Frontal cortex (tissue), 4 donors: ENCODE results near the gene RAB28. TPM values are rescaled to one million over a fixed set of nuclear protein-coding genes. Genes with fewer than 3 reads are reported as not detected.
"Not testable (repeated sequence)": the region's sequence is repeated elsewhere in the genome, so short reads cannot be mapped to it uniquely, and the experiment has no call there.

Experiments
- DNase-seq, 2 donors: peaks; one replicate each; pipeline ENCODE4 v3.0.0; 2012; ENCODE audit warnings: low spot score in 2 of 2
- FAIRE-seq: peaks from 2 replicates; lab custom pipeline; 2012; peaks lifted over from hg19 to GRCh38; lab: Jason Lieb, UNC
- total RNA-seq: library from RNA; depleted of rRNA; stranded (reverse); fragments of >200 nt; gene quantifications from one replicate; pipeline ENCODE4 v1.2.3, GENCODE V29; 2014
- donor health status: control.
- donor health status: control.
- donor health status: control.

Gene RAB28
- total RNA-seq, 1 donor from 2014 or later = 22.4 TPM

- FAIRE-seq = not testable (repeated sequence)
Observed at GRCh38 chr4:13389901-13390300, 94.2 kb downstream of the RAB28 start.

DNA sequence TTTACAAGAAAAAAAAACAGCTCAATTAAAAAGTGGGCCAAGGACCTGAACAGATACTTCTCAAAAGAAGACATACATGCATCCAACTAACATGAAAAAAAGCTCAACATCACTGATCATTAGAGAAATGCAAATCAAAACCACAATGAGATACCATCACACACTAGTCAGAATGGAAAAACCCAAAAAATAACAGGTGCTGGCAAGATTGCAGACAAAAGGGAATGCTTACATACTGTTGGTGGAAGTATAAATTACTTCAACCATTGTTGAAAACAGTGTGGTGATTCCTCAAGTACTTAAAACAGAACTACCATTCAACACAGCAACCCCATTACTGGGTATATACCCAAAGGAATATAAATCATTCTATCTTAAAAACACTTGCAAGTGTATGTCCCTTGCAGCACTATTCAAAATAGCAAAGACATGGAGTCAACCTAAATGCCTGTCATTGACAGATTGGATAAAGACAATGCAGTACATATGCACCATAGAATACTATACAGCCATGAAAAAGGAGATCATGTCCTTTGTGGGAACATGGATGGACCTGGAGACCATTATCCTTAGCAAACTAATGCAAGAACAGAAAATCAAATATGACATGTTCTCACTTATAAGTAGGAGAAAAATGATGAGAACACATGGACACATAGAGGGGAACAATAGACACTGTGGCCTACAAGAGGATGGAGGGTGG lies 97.6 kb downstream of the RAB28 start:
- FAIRE-seq (no peak), DNase-seq (no peak)

More at GRCh38 chr4:13389901-13390300, 94.2 kb downstream of the RAB28 start:
- not testable (repeated sequence) for DNase-seq

GRCh38 chr4:13384055-13384454 lies 100.1 kb downstream of the RAB28 start:
- no peak for FAIRE-seq
- no peak for DNase-seq

DNA sequence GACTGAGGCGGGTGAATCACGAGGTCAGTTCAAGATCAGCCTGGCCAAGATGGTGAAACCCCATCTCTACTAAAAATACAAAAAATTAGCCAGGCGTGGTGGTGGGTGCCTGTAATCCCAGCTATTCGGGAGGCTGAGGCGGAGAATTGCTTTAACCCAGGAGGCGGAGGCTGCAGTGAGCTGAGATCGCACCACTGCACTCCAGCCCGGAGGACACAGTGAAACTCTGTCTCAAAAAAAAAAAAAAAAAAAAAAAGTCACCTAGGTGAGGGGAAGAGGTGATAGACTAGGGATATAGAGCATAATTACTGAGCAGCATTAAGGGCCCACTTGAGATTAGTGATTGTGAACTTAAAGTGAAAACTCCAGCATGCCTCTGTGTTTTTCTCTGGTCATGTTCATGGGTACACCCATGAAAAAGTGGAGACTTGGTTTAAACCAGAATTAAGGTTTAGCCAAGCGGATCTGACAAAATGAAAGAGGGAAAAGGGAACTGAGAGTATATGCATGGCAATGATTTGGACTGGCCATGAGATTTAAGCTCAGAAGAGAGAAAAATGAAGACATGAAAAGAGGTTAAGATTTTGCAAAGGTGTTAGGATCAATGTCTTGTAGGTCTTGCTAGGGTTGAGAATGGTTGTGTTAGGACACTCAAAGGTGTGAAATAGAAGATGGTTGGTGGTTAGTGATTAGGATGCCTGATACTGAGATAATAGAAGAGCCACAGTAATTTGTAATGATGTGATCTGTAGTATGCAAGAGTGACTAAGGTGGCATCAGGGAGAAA lies 105.0 kb downstream of the RAB28 start:
- no peak for FAIRE-seq
- DNase-seq = no peak

GRCh38 chr4:13371048-13371447 lies 113.1 kb downstream of the RAB28 start:
- FAIRE-seq = no peak
- no peak for DNase-seq

- DNase-seq (no peak), FAIRE-seq (no peak)
Observed at GRCh38 chr4:13368217-13368616, 115.9 kb downstream of the RAB28 start.

- DNase-seq = no peak
- no peak for FAIRE-seq
Observed at GRCh38 chr4:13367691-13368090, 116.4 kb downstream of the RAB28 start.

DNA sequence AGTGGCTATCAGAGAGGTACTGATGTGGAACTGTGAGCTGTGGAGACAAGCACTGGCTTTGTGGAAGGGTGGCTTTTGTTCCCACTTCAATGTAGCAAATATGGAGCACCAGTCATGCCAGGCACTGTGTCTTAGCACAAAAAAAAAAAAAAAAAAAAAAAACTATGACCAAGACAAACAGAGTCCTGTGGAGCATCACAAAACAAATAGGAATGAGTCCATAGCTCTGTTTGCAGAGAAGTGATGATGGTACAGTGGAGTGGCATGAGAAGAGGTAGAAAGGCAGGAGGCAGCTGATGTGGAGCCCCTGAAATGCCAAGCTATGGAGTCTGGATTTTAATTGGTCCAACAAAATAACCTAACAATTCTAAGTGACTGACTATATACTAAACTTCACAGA lies 116.9 kb downstream of the RAB28 start:
- FAIRE-seq (no peak), DNase-seq (no peak)

GRCh38 chr4:13365195-13365594 lies 118.9 kb downstream of the RAB28 start:
- DNase-seq (no peak), FAIRE-seq (no peak)

DNA sequence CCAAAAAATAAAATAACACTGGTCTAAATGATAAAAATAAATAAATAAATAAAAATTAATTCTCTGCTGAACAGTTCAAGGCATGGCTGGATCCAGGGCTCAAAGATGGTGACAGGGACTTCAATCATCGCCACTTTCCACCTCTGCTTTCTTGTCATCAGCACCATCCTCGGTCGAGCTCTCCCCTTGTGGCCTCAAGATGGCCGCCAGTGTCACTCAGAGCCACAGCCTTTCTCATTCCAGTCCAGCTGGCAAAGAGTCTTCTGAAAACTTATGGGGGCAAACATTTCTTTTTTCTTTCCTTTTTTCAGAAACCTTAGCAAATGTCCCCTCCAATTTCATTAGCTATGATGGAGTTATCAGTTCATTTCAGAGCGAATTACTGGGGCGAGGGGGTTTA lies 119.5 kb downstream of the RAB28 start:
- no peak for DNase-seq
- no peak for FAIRE-seq

DNA sequence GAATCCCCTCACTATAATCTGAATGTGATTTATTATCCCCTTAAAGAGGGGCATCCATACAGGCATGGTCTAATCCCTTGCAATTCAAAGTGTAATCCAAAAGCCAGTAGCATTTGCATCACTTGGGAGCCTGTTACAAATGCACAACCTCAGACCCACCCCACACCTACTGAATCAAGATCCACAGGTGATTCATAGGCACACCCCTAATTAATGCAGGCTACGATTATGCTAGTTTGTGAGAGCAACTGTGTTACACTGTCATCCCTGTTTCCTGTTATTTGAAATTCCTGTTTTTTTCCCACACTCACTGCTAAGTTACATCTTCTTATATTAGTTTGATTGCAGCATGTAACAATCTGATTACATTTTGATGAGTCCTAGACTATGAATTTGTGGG lies 120.0 kb downstream of the RAB28 start:
- FAIRE-seq = no peak
- no peak for DNase-seq

DNA sequence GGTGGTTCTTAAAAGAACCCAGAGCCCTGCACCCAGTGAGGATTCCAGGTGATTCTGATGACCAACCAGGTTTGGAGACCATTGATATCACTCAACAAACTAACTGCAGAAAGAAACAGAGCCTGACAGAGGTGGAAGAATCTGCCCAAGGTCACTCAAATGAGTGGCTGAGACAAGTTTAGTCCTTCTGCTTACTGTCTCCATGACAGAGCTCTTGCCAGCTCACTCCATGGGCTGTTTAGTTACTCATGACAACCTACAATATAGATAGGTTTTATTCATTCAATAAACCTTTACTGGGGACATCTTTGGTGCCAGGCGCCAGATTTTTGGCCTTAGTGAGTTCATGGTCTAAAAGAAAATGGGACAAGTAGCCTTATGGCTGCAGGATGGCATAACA lies 124.3 kb downstream of the RAB28 start:
- no peak for DNase-seq
- FAIRE-seq = no peak

DNA sequence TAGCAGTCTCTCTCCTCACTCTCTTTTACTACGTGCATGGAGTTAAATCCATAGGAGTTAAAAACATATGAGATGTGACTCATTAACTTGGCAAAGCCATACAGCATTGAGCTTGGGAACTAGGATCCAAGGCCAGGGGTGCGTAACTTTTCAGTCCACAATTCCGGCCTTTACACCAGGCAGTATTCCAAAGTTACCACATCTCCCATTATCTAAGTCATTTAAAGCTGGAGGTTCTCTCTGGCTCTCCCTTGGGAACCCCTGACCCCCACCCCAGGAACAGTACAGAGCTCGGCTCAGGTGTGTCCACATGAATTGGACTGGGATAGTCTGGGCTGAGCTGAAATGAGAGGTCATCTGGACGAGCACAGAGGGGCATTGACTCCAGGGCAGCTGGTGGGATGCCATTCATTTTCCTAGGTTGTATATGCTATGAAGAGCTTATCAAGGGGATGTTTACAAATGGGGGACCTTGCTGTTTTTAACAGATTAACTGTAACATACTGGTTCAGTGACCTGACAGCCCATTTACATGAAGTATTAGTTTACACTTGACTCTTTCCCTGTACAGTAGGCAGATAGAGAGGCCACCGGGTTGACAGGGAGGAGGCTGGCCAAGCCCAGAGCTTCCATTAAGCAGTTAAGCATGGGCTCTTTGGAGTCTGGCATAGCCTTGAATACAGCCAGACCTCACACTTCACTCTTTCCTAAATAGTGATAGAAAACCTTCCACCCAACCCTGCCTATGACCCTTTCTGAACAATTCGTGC lies 128.8 kb downstream of the RAB28 start:
- FAIRE-seq (no peak), DNase-seq (no peak)

- no peak for DNase-seq
- FAIRE-seq = no peak
Observed at GRCh38 chr4:13349096-13349495, 135.0 kb downstream of the RAB28 start.

GRCh38 chr4:13348216-13348615 lies 135.9 kb downstream of the RAB28 start:
- DNase-seq (no peak), FAIRE-seq (no peak)

GRCh38 chr4:13347517-13348125 lies 136.5 kb downstream of the RAB28 start:
- FAIRE-seq (no peak), DNase-seq (no peak)

DNA sequence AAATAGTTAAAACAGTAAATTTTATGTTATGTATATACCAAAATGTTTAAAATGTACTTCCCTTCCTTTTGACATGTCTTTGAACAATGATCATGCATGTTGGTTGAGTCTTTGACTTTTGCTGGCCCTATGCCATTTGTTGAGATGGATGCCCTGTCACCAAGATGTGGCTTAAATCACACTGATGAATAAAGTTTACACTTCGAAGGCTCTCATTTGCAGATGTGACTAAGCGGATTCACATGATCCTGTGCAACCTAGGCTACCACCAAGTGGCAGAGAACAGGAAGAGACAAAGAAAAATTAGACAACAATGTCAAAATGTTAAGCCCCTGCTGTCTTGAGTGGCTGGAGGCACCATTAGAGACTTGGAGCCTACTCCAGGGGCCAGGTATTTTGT lies 139.9 kb downstream of the RAB28 start:
- no peak for FAIRE-seq

DNA sequence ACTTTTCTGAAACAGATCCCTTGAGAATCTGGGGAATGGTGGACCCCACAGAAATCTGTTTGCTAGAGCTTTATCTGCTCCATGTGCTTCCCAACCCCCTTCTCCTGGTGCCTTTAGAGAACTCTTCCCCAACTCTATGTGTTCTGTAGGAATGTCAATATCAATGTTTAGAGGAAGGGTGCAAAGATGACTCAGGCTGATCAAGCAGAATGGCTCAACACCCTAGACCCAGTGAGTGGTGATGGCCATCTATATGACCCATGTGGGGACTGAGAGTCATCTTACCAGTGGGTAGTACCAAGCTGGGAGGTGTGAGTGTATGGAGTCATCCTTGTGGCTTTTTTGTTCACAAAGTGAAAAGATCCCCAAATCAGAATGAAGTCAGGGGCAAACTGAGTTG lies 143.5 kb downstream of the RAB28 start:
- no peak for FAIRE-seq

More for the DNA sequence above, 139.9 kb downstream of the RAB28 start:
- DNase-seq = no peak

GRCh38 chr4:13331827-13332226 lies 152.3 kb downstream of the RAB28 start:
- DNase-seq = no peak
- no peak for FAIRE-seq

More for the DNA sequence above, 143.5 kb downstream of the RAB28 start:
- no peak for DNase-seq

DNA sequence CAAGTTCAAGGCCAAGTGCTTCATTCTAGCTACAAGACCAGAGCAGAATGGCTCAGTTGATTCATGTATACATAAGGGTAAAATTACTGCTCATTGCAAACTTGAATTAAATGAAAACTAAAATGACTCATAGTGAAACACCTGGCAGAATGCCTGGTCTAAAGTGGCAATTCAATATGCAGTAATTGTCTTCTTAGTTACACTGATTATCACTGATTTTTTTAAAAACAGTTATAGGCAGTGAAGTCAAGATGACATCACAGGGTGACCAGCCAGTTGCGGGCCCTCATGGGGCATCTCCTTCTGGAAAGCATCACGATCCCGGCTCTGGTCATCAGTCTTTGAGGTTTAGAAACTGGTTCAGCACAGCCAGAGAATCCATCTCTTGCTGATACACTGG lies 154.2 kb downstream of the RAB28 start:
- FAIRE-seq = no peak
- DNase-seq = no peak
